ENCODE measurements around the gene CFAP100.

- TF ChIP-seq CTCF (IDR thresholded peaks at IDR 0.05; ENCODE audit: low read length) (no peak), EZH2 (IDR thresholded peaks at IDR 0.05; ENCODE audit: borderline replicate concordance, low read length) (no peak)
These were observed 69.4 kb downstream of the CFAP100 start for GRCh38 chr3:126464093-126464492.

All from OCI-LY1 (cell line).